Colon (tissue), 2 donors: ENCODE data around the gene GNAQ.

Experiments used
- FAIRE-seq: peaks from 2 replicates; lab custom pipeline; 2012; peaks lifted over from hg19 to GRCh38; lab: Jason Lieb, UNC
- donor health status: control.
- donor health status: control.

GNAQ gene

GRCh38 chr9:77843871-77844155, 187.8 kb downstream of the GNAQ start:
- no peak for FAIRE-seq

- FAIRE-seq = no peak
Measured at GRCh38 chr9:77843076-77843870, 188.3 kb downstream of the GNAQ start.

- FAIRE-seq = no peak
Measured at GRCh38 chr9:77841739-77842386, 189.7 kb downstream of the GNAQ start.

GRCh38 chr9:77839459-77840140, 192.0 kb downstream of the GNAQ start:
- FAIRE-seq = no peak

GRCh38 chr9:77838986-77839385, 192.6 kb downstream of the GNAQ start:
- no peak for FAIRE-seq

GRCh38 chr9:77834898-77835488, 196.6 kb downstream of the GNAQ start:
- no peak for FAIRE-seq

- no peak for FAIRE-seq
Measured at GRCh38 chr9:77833561-77834429, 197.8 kb downstream of the GNAQ start.

- FAIRE-seq = no peak
Measured at GRCh38 chr9:77832639-77833038, 199.0 kb downstream of the GNAQ start.

GRCh38 chr9:77831781-77832180, 199.8 kb downstream of the GNAQ start:
- no peak for FAIRE-seq

GRCh38 chr9:77830618-77831285, 200.9 kb downstream of the GNAQ start:
- no peak for FAIRE-seq

GRCh38 chr9:77829420-77829819, 202.2 kb downstream of the GNAQ start:
- no peak for FAIRE-seq

GRCh38 chr9:77827104-77827784, 204.4 kb downstream of the GNAQ start:
- no peak for FAIRE-seq

- no peak for FAIRE-seq
Measured at GRCh38 chr9:77826621-77827020, 205.0 kb downstream of the GNAQ start.

GRCh38 chr9:77826116-77826515, 205.5 kb downstream of the GNAQ start:
- FAIRE-seq = no peak

- no peak for FAIRE-seq
Measured at GRCh38 chr9:77825361-77825760, 206.2 kb downstream of the GNAQ start.

GRCh38 chr9:77820293-77820954, 211.2 kb downstream of the GNAQ start:
- no peak for FAIRE-seq

GRCh38 chr9:77819657-77820056, 212.0 kb downstream of the GNAQ start:
- no peak for FAIRE-seq

GRCh38 chr9:77817590-77818311, 213.9 kb downstream of the GNAQ start:
- no peak for FAIRE-seq

GRCh38 chr9:77816641-77817341, 214.8 kb downstream of the GNAQ start:
- FAIRE-seq = no peak
